CD4-positive, alpha-beta T cell treated with Interleukin-17A for 1 hour (primary cell): ENCODE results near the gene ACACB.

Experiments
- DNase-seq: peaks from one replicate; pipeline ENCODE4 v3.0.0-alpha.2; 2020

ACACB gene

DNA sequence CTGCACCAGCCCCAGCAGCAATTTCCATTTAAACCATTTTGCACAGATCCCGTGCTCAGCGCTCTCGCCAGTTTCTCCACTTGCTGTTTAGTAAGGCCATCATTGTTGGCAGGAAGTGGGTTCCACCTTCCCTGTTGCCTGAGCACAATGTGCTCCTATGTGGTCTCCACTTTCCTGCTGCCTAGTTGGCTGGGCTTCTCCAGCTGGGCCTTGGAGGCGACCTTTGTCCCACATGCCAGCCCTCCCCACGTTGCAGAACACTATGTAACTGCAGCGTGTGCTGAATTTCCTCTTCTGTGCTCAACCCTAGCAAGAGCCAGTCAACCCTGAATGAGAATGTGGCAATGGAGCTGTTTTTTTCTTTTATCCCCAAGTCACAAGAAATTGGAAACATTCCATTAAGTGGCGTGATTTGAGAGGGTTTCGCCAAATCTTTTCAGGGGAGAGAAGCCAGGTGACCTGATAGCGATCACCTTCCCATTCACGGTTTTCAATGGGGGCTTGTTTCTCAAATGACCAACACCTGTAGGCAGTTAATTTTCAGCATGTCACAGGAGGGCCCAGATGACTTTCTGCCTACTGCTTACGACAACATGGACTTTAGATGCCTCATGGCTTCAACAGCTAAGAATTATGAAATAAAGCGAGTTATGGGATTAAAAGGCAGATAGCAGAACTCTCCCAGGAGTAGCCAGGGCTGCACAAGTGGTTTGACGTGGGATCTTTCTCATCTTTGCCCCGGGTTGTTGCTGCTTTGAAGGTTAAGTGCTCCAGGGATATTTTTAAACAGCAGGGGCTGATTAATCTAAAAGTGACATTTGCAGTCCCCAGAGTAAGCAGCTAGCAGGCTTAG is at the start of gene ACACB:
Gene ACACB (plus strand): TSS at position 830 of the 853 bp plus-strand sequence. CDS start 22,819 bp downstream, outside the sequence.
- DNase-seq, result no peak

DNA sequence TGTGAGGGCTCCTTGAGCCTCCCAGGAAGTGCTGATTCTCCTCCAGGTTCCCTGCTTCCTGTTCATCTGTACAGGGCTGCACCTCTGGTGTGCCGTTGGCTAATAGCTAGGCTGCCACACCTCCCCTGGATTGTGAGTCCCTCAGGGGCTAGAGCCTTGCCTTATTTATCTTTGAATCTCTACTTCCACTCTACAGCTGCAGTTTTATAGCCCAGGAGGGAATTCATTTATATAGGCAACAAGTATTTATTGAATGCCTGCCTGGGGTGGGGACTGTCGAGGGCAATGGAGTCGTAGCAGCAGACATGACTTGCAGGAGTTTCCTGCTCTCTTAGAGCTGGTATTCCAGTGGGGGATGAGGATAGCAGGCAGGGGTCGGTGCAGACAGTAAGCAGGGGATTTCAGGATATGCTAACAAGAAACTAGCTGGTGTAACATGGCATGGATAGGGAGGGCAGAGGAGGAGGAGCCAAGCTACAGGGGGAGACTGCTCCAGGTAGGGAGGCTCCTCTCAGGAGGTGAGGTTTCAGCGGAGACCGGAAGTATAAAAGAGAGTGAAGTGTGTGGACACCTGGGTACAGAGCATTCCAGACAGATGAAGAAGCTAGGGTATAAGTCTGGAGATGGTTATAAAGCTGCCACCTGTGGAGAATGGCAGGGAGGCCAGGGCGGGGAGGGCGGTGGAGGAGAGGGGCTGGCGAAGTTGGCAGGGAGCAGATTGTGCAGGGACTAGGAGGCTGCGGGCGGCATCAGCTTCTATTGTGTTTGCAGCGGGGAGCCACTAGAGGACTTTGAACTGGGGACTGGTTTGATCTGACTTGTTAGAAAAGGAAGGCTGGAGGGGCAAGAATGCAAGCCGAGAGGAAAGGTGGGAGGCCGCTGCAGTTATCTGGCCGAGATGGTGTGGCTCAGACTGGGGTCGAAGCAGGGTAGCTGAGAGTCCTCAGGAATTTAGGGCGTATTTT is 46.8 kb upstream of the ACACB start:
- no peak for DNase-seq

DNA sequence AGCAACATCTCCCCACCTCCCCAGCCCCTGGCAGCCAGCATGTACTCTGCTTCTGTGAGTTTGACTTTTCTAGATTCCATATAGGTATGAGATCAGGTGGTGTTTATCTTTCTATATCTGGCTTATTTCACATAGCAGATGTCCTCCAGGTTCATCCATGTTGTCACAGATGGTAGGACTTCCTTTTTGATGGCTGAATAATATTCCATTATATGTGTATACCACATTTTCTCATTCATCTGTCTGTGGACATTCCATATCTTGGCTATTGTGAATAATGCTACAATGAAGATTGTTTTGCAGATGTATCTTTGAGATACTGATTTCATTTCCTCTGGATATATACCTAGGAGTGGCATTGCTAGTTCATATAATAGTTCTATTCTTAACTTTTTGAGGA is 41.5 kb upstream of the ACACB start:
- DNase-seq, result no peak

DNA sequence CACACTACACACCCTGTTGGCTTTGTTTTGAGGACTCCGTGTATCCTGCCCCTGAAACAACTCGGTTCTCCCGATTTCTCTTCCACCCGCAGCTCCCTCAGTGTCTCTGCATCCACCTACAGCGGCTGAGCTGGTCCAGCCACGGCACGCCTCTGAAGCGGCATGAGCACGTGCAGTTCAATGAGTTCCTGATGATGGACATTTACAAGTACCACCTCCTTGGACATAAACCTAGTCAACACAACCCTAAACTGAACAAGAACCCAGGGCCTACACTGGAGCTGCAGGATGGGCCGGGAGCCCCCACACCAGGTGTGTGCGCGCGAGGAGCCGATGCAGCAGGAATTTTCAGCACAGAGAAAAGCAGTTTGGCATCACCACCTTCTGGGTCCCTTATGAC is 33.6 kb upstream of the ACACB start:
- no peak for DNase-seq

DNA sequence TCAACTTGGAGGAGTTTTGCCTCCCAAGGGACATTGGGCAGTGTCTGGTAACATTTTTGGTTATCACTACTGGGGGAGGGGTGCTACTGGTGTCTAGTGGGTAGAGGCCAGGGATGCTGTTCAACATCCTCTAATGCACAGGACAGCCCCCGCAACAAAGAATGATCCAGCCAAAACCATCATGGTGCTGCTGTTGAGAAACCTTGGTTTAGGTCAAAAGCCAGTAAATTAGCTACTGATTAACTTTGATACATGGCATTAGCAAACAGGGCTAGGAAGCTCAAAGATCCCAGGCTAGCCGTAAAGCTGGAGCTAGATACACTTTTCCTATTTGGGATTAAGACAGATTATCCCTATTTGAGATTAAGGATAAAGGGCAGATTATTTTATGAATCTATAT is 32.0 kb upstream of the ACACB start:
- no peak for DNase-seq

DNA sequence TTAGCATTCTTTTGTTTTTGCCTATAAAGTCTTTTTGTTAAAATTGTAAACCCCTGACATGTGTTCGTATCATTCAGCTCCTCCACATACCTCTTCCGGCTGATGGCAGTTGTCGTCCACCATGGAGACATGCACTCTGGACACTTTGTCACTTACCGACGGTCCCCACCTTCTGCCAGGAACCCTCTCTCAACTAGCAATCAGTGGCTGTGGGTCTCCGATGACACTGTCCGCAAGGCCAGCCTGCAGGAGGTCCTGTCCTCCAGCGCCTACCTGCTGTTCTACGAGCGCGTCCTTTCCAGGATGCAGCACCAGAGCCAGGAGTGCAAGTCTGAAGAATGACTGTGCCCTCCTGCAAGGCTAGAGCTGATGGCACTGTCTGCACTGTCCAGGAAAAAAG is 30.8 kb upstream of the ACACB start:
- no peak for DNase-seq

DNA sequence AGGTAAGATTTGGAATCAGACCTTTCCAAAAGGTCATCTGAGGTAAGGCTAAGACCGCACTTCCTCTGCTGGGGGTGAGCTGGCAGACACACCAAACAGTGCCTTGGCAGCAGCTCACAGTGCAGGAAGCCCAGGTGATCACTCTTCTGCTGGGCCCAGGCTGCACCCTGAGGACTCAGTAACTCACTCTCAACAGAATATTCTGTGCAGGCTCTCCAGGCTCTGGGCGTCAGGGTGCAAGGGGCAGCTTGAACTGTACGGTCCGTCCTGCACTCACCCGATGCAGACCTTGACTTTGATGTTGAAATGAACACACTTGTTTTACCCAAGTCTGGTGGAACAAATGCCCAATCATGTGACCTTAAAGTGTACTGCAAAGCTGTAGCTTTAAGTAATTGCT is 29.1 kb upstream of the ACACB start:
- no peak for DNase-seq

DNA sequence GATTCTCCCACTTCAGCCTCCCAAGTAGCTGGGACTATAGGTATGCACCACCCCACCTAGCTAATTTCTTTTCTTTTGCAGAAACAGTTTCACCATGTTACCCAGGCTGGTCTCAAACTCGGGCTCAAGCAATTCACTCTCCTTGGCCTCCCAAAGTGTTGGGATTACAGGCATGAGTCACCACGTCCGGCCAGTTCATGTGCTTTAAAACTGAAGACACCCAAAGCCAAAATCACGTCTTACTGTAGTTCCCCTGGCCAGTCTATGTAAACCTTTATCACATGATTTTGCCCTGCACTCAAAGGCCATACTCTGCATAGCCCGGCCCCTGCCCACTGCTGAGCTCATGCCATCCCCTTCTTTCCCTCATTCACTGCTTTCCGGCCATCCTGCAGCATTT is 27.6 kb upstream of the ACACB start:
- DNase-seq, result no peak

DNA sequence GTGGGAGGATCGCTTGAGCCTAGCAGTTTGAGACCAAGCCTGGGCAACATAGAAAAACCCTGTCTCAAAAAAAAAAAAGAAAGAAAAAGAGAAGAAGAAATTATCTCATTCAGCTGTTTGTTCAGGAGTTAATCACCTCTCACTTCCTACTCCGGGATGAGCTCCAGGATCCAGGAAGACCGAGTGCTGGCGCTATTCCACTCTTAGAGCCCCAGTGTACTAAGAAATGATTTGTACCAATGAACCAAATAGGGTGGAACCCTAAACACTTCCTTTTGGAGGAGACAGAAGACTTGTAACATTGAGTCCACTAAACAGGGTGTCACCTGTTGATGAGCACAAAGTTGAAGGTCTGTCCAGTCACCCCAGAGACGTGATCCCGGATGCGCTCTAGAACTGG is 26.7 kb upstream of the ACACB start:
- DNase-seq, result no peak

DNA sequence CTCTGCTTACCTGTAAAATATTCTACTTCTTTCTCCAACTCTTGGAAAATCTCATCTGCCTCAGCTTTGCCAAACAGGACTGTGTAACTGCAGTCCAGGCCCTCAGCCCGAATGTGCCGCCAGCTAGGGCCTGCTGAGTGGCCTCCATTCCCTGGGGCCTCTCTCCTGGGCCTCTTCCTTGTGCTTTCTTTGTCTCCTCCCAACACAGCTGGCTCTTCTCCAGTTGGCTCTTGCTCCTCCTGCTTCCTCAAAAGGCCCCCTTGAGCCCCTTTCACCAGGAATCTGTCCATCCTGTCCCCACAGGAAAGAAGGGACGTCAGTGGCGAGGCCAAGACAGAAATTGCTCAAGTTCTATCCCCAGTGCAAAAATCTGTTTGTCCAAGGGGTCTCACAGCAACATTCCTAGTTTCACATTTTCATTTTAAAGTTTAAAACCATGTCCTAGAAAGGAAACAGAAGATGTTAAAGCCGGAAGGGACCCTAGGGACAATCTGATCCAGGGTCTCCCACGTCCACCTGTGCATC is 23.8 kb upstream of the ACACB start:
- DNase-seq, result no peak

DNA sequence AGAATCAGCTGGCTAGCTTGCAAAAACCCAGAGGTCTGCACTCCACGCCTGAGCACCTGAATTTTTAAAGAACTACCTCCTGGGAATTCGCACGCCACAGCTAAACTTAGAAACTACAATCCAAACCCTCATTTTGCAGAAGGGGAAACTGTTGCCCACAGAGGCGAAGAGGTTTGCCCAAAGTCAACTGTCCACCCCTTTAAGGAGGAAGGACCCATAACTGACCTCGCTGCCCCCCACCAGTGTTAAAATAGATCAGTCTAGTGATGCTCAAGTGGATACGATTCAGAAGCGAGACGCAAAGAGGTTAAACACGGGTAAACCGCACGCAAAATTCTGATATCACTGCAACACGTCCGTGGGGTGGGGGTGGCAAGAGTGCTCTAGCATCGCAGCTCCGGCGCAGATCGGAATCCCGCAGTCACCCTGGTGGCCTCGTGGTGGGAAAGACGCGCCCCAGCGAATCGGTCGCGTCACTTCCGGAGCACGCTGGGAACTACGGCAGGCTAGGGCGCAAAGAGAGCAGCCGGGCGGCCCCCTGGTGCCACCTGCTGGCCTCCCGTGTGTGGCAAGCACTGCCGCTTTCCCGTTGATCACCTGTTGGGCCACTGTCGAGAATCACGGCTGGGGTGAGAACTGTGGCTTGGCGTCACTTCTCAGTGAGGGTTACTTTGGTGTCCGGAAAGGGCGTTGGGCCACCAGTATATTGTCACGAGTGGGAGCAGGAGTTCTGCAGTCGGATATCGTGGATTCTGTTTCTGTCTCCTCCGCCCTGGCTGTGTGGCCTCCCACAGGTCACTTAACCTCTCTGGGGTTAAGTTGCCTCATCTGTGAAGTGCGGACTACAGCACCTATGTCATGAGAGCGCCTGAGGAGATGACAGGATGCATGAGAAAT is 23.1 kb upstream of the ACACB start, which contains the start of gene ALKBH2:
Gene ALKBH2 (minus strand): TSS at position 451 of the 897 bp plus-strand sequence. CDS start 686 bp downstream, outside the sequence.
- peak; percentile 96 for DNase-seq

DNA sequence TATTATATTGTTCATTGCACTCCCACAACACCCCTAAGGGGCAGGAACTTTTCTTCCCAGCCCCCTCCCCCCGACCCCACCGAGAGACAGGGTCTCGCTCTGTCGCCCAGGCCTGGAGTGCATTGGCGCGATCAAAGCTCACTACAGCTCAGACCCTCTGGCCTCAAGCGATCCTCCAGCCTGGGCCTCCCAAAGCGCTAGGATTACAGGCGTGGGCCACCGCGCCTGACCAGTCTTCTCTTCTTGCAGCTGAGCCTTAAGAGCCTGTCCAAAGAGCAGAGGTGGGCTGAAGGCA is 19.3 kb upstream of the ACACB start:
- DNase-seq, result no peak

DNA sequence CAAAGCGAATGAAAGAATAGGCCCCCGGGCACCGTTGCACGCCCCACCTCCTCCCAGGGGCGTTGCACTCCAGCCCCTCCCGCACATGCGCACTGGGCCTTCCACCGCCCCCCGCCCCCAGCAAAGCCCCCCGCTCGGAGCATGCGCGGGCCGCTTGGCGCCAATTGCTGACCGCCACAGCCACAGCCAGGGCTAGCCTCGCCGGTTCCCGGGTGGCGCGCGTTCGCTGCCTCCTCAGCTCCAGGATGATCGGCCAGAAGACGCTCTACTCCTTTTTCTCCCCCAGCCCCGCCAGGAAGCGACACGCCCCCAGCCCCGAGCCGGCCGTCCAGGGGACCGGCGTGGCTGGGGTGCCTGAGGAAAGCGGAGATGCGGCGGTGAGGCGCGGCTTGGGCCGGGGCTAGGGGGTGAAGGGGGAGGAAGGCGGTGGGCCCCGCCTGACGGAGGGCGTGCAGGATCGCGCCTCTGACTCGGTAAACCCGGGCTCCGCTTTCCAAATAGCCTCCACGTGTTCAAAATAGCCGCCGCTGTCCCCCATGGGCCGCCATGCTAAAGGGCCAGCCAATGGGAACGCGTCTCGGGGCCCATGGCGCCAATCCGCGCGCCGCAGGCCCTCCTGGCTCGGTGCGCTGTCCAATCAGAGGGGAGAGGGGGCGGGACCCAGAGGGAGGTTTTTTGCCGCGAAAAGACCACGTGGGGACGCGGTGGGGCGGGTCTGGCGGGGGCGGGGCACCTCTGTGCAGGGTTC is 18.8 kb upstream of the ACACB start, which contains the start of gene UNG:
Gene UNG (plus strand): TSS at position 163 of the 748 bp plus-strand sequence. CDS start 83 bp downstream, at position 246.
- DNase-seq, result peak; percentile 97

DNA sequence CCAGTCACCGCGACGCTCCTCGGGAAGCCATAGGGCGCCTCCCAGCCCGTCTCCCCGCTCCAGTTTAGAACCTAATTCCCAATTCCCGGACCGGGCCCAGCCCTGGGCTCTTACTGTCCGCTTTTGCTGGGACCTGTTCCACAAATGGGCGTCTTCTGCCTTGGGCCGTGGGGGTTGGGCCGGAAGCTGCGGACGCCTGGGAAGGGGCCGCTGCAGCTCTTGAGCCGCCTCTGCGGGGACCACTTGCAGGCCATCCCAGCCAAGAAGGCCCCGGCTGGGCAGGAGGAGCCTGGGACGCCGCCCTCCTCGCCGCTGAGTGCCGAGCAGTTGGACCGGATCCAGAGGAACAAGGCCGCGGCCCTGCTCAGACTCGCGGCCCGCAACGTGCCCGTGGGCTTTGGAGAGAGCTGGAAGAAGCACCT is 18.2 kb upstream of the ACACB start:
- no peak for DNase-seq

DNA sequence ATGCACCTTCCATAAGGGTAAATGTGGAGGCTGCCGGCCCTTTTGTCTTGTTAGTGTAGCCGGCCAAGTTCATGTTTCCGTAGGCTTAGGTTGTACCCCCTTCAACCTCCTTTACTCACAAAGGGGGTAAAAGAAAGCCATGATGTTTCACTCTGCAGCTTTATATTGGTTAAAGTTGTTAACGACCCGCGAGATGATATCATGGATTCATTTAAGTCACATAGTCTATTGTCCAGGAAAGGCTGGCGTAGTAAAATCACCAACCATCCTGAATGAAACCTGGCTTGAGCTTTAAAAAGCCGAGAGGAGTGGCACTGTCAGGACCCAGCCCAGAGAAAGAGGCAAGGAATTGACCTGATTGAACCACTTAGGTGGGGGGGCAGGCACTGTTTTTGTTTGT is 17.7 kb upstream of the ACACB start:
- DNase-seq, result no peak

DNA sequence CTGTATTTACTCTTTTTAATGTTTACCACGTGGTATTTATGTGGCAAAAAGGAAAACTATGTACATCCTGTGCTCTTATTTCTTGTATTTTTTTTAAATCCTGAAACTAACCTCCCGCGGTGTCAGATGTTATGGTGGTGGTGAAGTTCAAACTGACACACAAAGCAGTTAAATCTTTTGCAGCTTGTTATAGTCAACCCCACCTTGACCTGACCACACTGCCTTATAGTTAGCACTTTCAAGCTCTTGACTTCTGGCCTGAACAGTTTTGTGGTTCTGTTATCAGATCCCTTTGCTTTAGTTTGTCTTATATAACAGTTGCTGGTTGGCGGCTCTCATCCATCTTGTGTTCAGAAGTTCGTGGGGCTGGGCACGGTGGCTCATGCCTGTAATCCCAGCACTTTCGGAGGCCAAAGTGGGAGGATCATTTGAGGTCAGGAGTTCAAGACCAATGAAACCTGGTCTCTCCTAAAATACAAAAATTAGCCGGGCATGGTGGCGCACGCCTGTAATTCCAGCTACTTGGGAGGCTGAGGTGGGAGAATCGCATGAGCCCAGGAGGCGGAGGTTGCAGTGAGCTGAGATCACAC is 16.9 kb upstream of the ACACB start:
- peak; percentile 54 for DNase-seq

DNA sequence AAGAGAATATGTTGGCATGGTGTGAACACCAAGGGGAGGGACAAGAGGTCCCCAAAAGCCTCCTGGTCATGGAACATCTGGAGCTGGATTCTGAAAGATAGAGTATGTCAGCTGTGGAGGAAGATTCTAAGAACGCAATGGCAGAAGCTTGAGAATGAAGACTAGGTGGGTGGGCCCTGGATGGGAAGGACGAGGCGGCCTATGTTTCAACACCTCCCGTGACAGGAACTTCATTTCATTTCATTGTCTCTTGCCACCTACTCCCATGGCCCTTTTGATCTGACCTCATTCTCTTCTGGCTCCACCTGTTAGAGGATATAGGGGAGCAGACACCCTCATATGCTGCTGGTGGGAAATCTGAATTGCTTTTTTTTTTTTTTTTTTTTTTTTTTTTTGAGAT is 15.6 kb upstream of the ACACB start:
- DNase-seq, result no peak

DNA sequence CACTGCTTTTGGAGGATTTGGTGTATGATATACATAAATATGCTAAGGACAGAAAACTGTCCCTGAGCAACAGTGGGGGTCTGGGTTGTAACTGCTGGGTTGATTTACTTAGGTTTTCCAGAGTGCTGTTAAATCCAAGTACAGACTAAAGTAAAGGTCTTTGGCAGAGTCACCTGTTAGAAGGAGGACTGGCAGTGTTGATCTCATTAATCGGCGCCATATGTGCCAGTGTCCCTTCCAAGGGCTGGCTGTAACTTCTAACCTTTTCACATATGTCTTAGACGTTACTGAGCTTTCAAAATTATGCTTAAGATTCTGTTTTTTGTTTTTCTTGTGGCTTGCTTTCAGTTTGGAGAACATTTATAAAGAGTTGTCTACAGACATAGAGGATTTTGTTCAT is 13.9 kb upstream of the ACACB start:
- DNase-seq, result no peak

DNA sequence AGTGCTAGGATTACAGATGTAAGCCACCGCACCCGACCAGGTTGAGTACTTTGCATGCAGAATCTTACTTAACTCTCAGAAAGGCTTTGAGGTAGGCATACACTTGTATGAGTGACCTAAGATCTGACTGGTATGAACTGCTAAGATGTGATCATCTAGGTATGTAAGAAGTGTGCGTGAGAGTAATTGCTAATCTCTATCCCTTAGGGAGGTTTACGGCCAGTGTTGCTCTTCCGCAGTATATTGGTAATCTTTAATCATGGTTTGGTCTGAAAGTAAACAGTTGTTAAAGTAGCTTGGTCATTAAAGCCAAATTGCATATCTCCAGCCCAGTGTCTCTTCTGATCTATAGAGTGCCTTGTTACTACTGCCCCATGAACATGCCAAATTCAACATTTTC is 11.2 kb upstream of the ACACB start:
- DNase-seq, result no peak

DNA sequence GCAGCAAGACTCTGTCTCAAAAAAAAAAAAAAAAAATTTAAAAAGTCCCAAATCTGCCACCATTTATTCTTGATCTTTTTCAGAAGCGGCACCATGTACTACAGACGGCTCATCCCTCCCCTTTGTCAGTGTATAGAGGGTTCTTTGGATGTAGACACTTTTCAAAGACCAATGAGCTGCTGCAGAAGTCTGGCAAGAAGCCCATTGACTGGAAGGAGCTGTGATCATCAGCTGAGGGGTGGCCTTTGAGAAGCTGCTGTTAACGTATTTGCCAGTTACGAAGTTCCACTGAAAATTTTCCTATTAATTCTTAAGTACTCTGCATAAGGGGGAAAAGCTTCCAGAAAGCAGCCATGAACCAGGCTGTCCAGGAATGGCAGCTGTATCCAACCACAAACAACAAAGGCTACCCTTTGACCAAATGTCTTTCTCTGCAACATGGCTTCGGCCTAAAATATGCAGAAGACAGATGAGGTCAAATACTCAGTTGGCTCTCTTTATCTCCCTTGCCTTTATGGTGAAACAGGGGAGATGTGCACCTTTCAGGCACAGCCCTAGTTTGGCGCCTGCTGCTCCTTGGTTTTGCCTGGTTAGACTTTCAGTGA is 6.5 kb upstream of the ACACB start:
- no peak for DNase-seq

DNA sequence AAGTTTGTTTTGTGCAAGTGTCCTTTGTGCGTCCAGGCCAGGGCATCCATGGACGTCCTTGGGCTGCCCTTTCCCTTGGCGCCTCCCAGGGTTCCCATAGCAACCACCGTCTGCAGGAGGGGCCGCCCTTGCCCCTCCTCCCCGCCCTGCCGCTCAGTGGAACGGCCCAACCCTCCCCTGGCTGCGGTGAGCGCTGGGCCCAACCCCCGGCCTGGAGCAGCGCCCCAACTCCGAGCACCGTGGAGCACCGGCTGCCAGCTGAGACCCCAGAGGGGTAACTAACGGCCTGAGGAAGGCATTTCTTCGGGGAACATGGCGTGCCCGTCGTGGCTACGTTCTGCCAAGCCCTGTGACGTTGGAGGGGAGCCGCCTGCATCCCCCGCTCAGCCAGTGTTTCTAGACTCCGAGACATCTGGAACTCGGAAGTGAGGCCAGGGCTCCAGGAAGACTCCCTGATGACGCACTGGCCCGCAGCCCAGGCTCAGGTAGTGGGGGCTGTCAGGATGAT is 5.3 kb upstream of the ACACB start:
- DNase-seq, result peak; percentile 61
